Activated CD4-positive, alpha-beta T cell treated with anti-CD3 and anti-CD28 coated beads for 4 hours (primary cell): ENCODE measurements around the gene SCAMP4.
"Not testable (repeated sequence)": the region's sequence is repeated elsewhere in the genome, so short reads cannot be mapped to it uniquely, and the experiment has no call there.

Experiments
- DNase-seq, 2 donors: peaks; one replicate each; pipeline ENCODE4 v3.0.0-alpha.2; 2020

SCAMP4 gene

DNA sequence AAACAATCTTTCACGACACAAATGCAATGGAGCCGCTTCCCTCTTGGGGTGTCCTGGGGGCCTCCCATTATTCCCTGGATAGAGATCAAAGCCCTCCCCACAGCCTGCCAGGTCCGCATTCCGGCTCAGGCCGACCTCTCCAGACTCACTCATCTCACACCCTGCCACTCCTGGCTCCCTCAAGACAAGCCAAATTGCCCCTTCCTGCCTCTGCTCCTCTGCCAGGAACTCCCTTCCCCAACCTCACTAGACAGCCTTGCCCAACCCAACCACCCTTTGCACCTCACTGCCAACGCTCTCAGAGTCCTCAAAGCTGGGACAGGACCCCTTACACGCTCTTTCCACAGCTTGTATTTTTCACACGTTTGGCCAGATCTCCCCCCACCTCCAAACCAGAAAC is 21.4 kb upstream of the SCAMP4 start:
- DNase-seq = no peak

DNA sequence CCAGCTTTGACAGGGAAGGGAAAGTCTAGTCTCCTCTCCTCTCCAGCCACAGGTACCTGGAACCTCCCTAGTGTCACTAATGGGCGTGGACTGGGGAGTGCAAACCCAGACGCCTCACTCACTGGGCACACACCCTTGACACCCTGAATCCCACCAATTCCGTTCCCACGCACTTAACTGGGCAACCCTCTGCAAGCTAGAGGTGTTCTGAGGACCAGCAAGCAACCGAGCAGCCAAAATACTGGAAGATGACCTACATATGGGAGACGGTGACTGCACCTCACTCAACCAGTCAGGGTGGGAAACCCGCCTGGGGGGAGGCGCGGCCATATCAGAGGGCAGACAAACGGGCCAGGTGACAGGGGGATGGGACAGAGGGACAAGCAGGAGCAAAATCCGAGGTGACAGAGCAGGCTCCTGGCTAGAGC is 20.9 kb upstream of the SCAMP4 start:
- peak; percentile 29 to 62 for DNase-seq

GRCh38 chr19:1884719-1885334 is 20.4 kb upstream of the SCAMP4 start:
- DNase-seq = no peak

- DNase-seq = peak; percentile 93 to 95
Measured at GRCh38 chr19:1885398-1886119, 19.6 kb upstream of the SCAMP4 start, which contains the start of gene ABHD17A. Gene ABHD17A, minus strand, starts transcription at chr19:1885496. Its CDS starts 3,930 bp downstream, at chr19:1881566.

GRCh38 chr19:1886360-1886759 is 18.8 kb upstream of the SCAMP4 start:
- DNase-seq = not testable (repeated sequence)

DNA sequence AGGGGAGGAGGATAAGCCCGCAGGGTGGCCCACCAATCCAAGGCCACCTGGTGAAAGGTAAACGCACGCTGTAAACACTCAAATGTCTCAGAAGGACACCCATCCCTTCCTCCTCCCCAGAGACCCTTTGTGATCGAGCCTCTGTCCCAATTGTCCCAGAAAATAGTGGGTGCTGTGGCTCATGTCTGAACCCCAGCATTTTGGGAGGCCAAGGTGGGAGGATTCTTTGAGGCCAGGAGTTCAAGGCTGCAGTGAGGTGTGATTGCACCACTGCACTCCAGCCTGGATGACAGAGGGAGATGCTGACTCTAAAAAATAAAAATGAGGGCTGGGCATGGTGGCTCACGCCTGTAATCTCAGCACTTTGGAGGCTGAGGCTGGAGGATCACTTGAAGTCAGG is 16.8 kb upstream of the SCAMP4 start:
- DNase-seq = no peak

DNA sequence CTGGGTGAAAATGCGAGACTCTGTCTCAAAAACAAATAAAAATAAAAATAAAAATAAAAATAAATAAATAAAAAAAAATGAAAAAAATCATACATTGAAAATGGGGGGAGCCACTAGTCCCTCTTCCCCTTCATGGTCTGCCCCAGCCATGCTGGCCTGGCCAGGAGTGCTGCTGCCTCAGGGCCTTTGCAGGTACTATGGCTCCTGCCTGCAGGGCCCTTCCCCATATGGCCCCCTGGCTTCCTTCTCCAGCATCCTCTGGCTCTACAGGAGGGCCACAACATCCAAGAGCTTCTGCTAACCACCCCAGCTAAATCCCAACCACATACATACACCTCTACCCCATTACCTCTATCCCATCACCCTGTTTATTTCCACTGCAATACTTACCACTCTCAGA is 15.3 kb upstream of the SCAMP4 start:
- DNase-seq = no peak

DNA sequence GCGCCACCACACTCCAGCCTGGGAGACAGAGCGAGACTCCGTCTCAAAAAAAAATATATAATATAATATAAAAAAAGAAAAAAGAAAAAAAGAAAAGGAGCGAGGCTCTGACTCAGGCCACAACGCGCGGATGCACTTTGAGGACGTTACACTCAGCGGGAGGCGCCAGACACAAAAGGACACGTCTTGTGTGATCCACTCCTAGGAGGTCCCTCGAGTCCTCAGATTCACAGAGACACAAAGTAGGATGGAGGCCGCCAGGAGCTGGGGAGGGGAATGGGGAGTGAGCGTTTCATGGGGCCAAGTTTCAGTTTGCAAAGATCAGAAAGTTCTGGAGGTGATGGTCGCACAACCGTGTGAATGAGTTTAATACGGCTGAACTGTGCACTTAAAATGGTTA is 11.4 kb upstream of the SCAMP4 start:
- DNase-seq = no peak

- no peak for DNase-seq
Measured at GRCh38 chr19:1896508-1896907, 8.7 kb upstream of the SCAMP4 start.

GRCh38 chr19:1901940-1902404 is 3.2 kb upstream of the SCAMP4 start:
- DNase-seq = no peak

- no peak for DNase-seq
Measured at GRCh38 chr19:1902923-1903322, 2.3 kb upstream of the SCAMP4 start.

DNA sequence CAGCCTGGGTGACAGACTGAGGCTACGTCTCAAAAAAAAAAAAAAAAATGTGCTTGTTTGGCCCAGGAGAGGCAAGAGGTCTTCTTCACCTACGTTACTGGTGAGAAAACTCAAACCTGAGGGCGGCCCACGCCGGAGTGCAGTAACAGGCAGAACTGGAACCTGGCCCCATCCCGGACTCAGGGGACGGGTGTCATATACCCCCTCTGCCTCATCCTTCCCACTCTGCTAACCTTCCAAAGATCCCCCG is 414 bp upstream of the SCAMP4 start:
- DNase-seq = no peak

DNA sequence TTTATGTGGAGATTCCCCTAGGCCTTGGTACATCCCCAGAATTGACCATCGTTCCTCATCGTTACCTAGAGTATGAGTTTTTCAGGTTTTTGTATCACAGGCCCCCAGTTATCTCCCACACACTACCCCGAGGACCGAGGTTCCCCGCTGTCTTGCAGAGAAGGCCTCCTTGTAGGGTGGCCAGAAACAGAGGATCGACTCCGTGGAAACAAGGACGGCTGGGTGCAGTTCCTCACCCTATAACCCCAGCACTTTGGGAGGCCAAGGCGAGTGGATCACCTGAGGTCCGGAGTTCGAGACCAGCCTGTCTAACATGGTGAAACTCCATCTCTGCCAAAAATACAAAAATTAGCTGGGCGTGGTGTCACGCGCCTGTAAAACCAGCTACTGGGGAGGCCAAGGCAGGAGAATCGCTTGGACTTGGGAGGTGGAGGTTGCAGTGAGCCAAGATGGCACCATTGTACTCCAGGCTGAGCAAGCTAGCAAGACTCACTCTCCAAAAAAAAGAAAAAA is 720 bp downstream of the SCAMP4 start:
- no peak for DNase-seq

- no peak for DNase-seq
Measured at GRCh38 chr19:1906985-1907562, 1.9 kb downstream of the SCAMP4 start.

GRCh38 chr19:1907563-1908363 is 2.6 kb downstream of the SCAMP4 start:
- DNase-seq = no peak

DNA sequence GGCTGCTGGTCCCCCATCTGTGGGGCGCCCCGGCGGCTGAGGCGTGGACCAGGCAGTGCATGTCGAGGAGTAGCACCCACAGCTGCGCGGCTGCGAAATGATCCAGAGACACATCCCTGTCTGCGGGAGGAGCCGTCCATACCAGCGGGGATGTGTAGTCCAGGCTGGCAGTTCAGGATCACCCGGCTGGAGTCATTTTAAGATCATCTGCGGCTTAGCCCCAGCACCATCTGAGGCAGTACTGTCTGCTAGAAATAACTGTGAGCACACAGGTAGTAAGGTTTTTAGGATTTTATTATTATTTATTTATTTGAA is 3.1 kb downstream of the SCAMP4 start:
- DNase-seq = no peak

DNA sequence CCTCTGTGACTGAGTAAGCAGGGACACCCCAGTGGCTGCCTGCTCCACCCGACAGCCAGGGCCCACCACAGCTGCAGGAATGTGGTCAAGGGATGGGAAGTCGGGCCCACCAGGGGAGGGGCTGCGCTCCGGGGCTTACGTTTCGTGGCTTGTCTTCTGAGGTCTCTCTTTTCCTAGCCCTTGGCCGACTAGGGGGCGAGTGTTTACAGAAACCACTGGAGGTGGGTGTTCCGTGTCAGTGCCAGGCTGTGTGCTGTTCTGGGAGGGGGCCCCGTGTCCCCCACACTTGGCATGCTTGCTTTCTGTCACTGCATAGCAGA is 4.5 kb downstream of the SCAMP4 start:
- DNase-seq = no peak

GRCh38 chr19:1910177-1910576 is 5.0 kb downstream of the SCAMP4 start:
- no peak for DNase-seq

- peak in 1 of 2 donors; percentile 41 for DNase-seq
Measured at GRCh38 chr19:1911098-1911497, 5.9 kb downstream of the SCAMP4 start.

- DNase-seq = no peak
Measured at GRCh38 chr19:1911995-1912394, 6.8 kb downstream of the SCAMP4 start.

GRCh38 chr19:1912760-1913505 is 7.7 kb downstream of the SCAMP4 start:
- no peak for DNase-seq

- no peak for DNase-seq
Measured at GRCh38 chr19:1913781-1914577, 8.8 kb downstream of the SCAMP4 start.
